Measurements from ENCODE around the gene CD84.
"Not testable (repeated sequence)": the region's sequence is repeated elsewhere in the genome, so short reads cannot be mapped to it uniquely, and the experiment has no call there.

Gene CD84

GRCh38 chr1:160569806-160570205, 9.5 kb downstream of the CD84 start:
- DNase-seq (ENCODE audit: low read depth, low spot score) = no peak

GRCh38 chr1:160567858-160568682, 11.2 kb downstream of the CD84 start:
- DNase-seq (ENCODE audit: low read depth, low spot score) = no peak

GRCh38 chr1:160567341-160567740, 12.0 kb downstream of the CD84 start:
- DNase-seq (ENCODE audit: low read depth, low spot score) = no peak

- DNase-seq (ENCODE audit: low read depth, low spot score) = no peak
Observed at GRCh38 chr1:160565564-160565963, 13.7 kb downstream of the CD84 start.

- not testable (repeated sequence) for DNase-seq (ENCODE audit: low read depth, low spot score)
Observed at GRCh38 chr1:160563230-160563629, 16.1 kb downstream of the CD84 start.

- not testable (repeated sequence) for DNase-seq (ENCODE audit: low read depth, low spot score)
Observed at GRCh38 chr1:160562745-160563144, 16.6 kb downstream of the CD84 start.

GRCh38 chr1:160560806-160561205, 18.5 kb downstream of the CD84 start:
- no peak for DNase-seq (ENCODE audit: low read depth, low spot score)

GRCh38 chr1:160560045-160560705, 19.1 kb downstream of the CD84 start:
- no peak for DNase-seq (ENCODE audit: low read depth, low spot score)

- DNase-seq (ENCODE audit: low read depth, low spot score) = not testable (repeated sequence)
Observed at GRCh38 chr1:160559437-160559836, 19.9 kb downstream of the CD84 start.

- no peak for DNase-seq (ENCODE audit: low read depth, low spot score)
Observed at GRCh38 chr1:160558660-160559380, 20.5 kb downstream of the CD84 start.

- no peak for DNase-seq (ENCODE audit: low read depth, low spot score)
Observed at GRCh38 chr1:160553778-160554177, 25.5 kb downstream of the CD84 start.

- DNase-seq (ENCODE audit: low read depth, low spot score) = no peak
Observed at GRCh38 chr1:160552425-160552824, 26.9 kb downstream of the CD84 start.

- no peak for DNase-seq (ENCODE audit: low read depth, low spot score)
Observed at GRCh38 chr1:160550572-160551034, 28.7 kb downstream of the CD84 start.

- DNase-seq (ENCODE audit: low read depth, low spot score) = no peak
Observed at GRCh38 chr1:160549665-160550006, 29.7 kb downstream of the CD84 start.

GRCh38 chr1:160548960-160549664, 30.2 kb downstream of the CD84 start:
- no peak for DNase-seq (ENCODE audit: low read depth, low spot score)

GRCh38 chr1:160548183-160548582, 31.1 kb downstream of the CD84 start:
- DNase-seq (ENCODE audit: low read depth, low spot score) = no peak

- no peak for DNase-seq (ENCODE audit: low read depth, low spot score)
Observed at GRCh38 chr1:160547422-160547821, 31.9 kb downstream of the CD84 start.

- DNase-seq (ENCODE audit: low read depth, low spot score) = no peak
Observed at GRCh38 chr1:160546942-160547341, 32.4 kb downstream of the CD84 start.

GRCh38 chr1:160544647-160545046, 34.6 kb downstream of the CD84 start:
- DNase-seq (ENCODE audit: low read depth, low spot score) = peak; percentile 5

- no peak for DNase-seq (ENCODE audit: low read depth, low spot score)
Observed at GRCh38 chr1:160542303-160542945, 36.9 kb downstream of the CD84 start.

- no peak for DNase-seq (ENCODE audit: low read depth, low spot score)
Observed at GRCh38 chr1:160541622-160542302, 37.5 kb downstream of the CD84 start.
